Neuron (in vitro differentiated cells): Measurements from ENCODE around the gene TUBB4B.

Experiments
- H2AFZ ChIP-seq: one replicate; pipeline ENCODE4 v1.6.1; 2013; ENCODE audit warnings: low read depth, mild to moderate bottlenecking, inconsistent platforms, low read length, moderate library complexity
- H3K27me3 ChIP-seq: one replicate; pipeline ENCODE4 v1.6.1; 2013; ENCODE audit warnings: low read length; ENCODE audit not compliant: insufficient read depth
- H3K36me3 ChIP-seq: one replicate; pipeline ENCODE4 v1.6.1; 2013; ENCODE audit warnings: low read length; ENCODE audit not compliant: insufficient read depth
- H3K4me1 ChIP-seq: one replicate; pipeline ENCODE4 v1.6.1; 2013; ENCODE audit warnings: low read length; ENCODE audit not compliant: insufficient read depth
- H3K4me3 ChIP-seq: 2 replicates; pipeline ENCODE4 v1.5.1; 2013; ENCODE audit warnings: mild to moderate bottlenecking, low read length, moderate library complexity
- H3K9me3 ChIP-seq: one replicate; pipeline ENCODE4 v1.6.1; 2013; ENCODE audit warnings: low read length

The TUBB4B gene

DNA sequence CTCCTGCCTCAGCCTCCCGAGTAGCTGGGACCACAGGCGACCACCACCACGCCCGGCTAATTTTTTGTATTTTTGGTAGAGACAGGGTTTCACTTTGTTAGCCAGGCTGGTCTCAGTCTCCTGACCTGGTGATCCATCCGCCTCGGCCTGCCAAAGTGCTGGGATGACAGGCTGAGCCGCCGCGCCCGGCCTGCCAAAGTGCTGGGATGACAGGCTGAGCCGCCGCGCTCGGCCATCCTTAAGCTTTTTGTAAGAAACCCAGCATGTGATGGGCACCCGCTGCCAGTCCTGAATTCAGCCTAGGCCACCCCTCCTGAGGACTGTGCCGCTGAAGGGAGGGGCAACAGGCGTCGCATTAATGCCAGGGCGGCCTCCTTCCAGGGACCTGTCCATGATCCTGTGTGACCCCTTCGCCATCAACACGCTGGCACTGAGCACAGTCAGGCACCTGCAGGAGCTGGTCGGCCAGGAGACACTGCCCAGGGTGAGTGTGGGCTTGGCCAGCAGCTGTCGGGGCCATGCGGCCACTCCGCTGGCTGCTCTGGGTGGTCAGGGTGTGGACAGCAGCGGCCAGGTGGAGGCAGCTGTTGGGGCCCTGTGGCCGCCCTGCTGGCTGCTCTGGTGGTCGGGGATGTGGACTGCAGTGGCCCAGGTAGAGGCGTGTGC, 24.5 kb downstream of the TUBB4B start:
- H3K4me1 ChIP-seq, result no peaks in the 10 kb centered on the region
- no peak overlapping the region for H3K4me3 ChIP-seq
- no peaks in the 10 kb centered on the region for H3K9me3 ChIP-seq
- no peak overlapping the region for H2AFZ ChIP-seq
- no peaks in the 10 kb centered on the region for H3K27me3 ChIP-seq
- peaks cover 58% of the 10 kb centered on the region for H3K36me3 ChIP-seq

DNA sequence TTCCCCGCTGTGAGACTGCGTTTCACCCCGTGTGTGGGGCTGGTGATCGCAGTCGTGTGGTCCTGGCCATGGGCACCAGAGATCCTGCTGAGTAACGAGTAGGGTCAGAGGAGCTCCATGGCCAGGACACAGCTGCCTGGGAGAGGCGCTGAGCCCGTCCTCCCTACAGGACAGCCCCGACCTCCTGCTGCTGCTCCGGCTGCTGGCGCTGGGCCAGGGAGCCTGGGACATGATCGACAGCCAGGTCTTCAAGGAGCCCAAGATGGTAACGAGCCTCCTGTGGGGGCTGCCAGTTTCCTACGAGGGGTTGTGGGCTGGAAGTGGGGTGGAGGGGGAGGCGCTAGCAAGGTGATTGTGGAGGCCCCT, 25.1 kb downstream of the TUBB4B start:
- Histone ChIP-seq H2AFZ (no peak overlapping the region), H3K4me3 (no peak overlapping the region), H3K36me3 (peaks cover 58% of the 10 kb centered on the region), H3K4me1 (no peaks in the 10 kb centered on the region), H3K27me3 (no peaks in the 10 kb centered on the region), H3K9me3 (no peaks in the 10 kb centered on the region)

DNA sequence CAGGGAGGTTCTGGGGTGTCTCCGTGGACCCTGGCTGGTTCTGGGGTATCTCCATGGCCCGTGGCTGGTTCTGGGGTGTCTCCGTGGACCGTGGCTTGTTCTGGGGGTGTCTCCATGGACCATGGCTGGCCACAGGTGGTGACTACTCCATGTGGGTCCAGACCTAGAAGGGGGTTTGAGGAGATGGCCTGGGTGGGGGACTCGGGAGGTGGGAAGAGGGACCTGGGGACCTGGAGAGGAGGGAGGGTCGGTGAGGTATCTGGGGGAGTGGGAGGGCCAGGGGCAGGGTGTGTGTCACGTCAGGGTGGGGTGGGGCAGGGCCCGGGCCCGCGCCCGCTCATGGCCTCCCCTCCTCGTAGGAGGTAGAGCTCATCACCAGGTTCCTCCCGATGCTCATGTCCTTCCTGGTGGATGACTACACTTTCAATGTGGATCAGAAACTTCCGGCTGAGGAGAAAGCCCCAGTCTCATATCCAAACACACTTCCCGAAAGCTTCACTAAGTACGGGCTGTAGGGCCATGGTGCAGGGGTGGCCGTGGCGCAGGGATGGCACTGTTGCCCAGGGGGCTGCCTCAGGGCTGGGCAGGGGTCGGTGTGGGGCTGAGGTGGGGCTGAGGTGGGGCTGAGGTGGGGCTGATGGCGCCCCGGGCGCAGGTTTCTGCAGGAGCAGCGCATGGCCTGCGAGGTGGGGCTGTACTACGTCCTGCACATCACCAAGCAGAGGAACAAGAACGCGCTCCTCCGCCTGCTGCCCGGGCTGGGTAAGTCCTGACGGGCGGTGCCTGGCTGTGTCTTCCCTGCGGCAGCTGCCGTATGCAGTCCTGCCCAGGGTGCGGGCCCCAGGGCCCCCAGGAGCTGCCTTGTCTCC, 25.7 kb downstream of the TUBB4B start:
- H3K4me1 ChIP-seq, result no peaks in the 10 kb centered on the region
- H3K9me3 ChIP-seq, result no peaks in the 10 kb centered on the region
- no peak overlapping the region for H3K4me3 ChIP-seq
- peaks cover 59% of the 10 kb centered on the region for H3K36me3 ChIP-seq
- H3K27me3 ChIP-seq, result no peaks in the 10 kb centered on the region
- no peak overlapping the region for H2AFZ ChIP-seq

- Histone ChIP-seq H3K4me1 (no peaks in the 10 kb centered on the region), H3K4me3 (no peak overlapping the region), H2AFZ (no peak overlapping the region), H3K36me3 (peaks cover 68% of the 10 kb centered on the region), H3K9me3 (no peaks in the 10 kb centered on the region), H3K27me3 (no peaks in the 10 kb centered on the region)
Observed at GRCh38 chr9:137267933-137268355, 26.9 kb downstream of the TUBB4B start.

- Histone ChIP-seq H3K27me3 (no peaks in the 10 kb centered on the region), H3K4me1 (no peaks in the 10 kb centered on the region), H3K36me3 (peaks cover 69% of the 10 kb centered on the region)
Observed at GRCh38 chr9:137268538-137269201, 27.6 kb downstream of the TUBB4B start.

GRCh38 chr9:137269231-137269772, 28.2 kb downstream of the TUBB4B start:
- Histone ChIP-seq H3K36me3 (peaks cover 70% of the 10 kb centered on the region), H3K9me3 (no peaks in the 10 kb centered on the region), H3K4me3 (no peak overlapping the region), H2AFZ (no peak overlapping the region), H3K4me1 (no peaks in the 10 kb centered on the region), H3K27me3 (no peaks in the 10 kb centered on the region)

More at GRCh38 chr9:137268538-137269201, 27.6 kb downstream of the TUBB4B start:
- H2AFZ ChIP-seq, result no peak overlapping the region
- no peaks in the 10 kb centered on the region for H3K9me3 ChIP-seq
- no peak overlapping the region for H3K4me3 ChIP-seq

GRCh38 chr9:137270929-137271695, 30.0 kb downstream of the TUBB4B start:
- H2AFZ ChIP-seq, result no peak overlapping the region
- no peaks in the 10 kb centered on the region for H3K9me3 ChIP-seq
- H3K36me3 ChIP-seq, result peaks cover 62% of the 10 kb centered on the region
- no peaks in the 10 kb centered on the region for H3K4me1 ChIP-seq
- no peaks in the 10 kb centered on the region for H3K27me3 ChIP-seq
- no peak overlapping the region for H3K4me3 ChIP-seq

DNA sequence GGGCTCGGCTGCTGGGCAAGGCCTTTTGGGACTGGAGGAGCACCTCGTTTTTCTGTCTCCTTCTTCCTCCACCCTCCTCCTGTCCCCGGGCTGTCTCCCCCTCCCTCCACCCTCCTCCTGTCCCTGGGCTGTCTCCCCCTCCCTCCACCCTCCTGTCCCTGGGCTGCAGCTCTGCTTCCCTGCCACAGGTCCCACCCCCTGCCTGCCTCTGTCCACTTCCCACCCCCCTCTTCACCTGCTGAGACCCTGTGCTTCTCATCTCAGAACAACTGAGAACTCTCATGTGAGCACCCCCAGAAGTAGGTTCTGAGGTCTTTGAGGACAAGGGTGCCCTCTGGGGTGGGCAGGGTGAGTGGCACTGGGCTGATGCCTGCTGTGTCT, 30.6 kb downstream of the TUBB4B start:
- Histone ChIP-seq H3K9me3 (no peaks in the 10 kb centered on the region), H3K4me1 (no peaks in the 10 kb centered on the region), H3K36me3 (peaks cover 56% of the 10 kb centered on the region), H2AFZ (no peak overlapping the region), H3K4me3 (no peak overlapping the region), H3K27me3 (no peaks in the 10 kb centered on the region)

DNA sequence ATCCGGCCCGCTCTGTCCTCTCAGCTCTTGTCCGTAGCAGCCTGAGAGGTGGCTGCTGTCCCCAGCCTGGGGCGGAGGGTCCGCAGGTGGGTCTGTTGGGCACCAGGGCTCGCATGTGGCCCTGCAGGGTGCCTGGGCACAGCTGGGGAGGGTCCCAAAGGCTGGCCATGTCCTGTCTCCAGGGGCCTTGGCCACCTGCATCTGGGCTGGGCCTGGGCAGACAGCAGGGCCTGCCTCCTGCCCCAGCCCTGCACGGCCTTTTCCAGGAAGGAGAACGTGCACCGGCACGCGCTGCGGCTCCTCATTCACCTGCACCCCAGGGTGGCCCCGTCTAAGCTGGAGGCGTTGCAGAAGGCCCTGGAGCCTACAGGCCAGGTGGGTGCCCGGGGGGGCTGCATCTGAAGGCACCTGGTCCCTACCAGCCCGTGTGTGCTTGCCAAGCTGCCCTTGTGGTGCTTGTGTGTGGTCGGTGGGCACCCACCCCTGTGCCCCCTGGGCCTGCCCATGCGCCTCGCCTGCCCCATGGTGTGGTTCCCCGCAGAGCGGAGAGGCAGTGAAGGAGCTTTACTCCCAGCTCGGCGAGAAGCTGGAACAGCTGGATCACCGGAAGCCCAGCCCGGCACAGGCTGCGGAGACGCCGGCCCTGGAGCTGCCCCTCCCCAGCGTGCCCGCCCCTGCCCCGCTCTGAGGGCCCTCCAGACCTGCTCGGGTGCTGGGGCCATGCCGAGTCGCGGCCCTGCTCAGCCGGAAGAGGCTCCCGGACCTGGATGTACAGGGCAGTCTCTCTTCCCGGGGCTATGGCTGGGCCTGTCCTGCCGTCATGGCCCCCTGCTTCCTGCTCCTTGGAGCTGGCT, 31.4 kb downstream of the TUBB4B start:
- H3K4me1 ChIP-seq, result no peaks in the 10 kb centered on the region
- H2AFZ ChIP-seq, result no peak overlapping the region
- H3K4me3 ChIP-seq, result no peak overlapping the region
- no peaks in the 10 kb centered on the region for H3K9me3 ChIP-seq
- H3K27me3 ChIP-seq, result no peaks in the 10 kb centered on the region
- peaks cover 48% of the 10 kb centered on the region for H3K36me3 ChIP-seq

GRCh38 chr9:137273095-137273490, 32.0 kb downstream of the TUBB4B start:
- Histone ChIP-seq H3K36me3 (peaks cover 42% of the 10 kb centered on the region), H3K9me3 (no peaks in the 10 kb centered on the region)

GRCh38 chr9:137273611-137274320, 32.7 kb downstream of the TUBB4B start:
- Histone ChIP-seq H3K4me3 (no peak overlapping the region), H3K27me3 (no peaks in the 10 kb centered on the region), H2AFZ (no peak overlapping the region), H3K4me1 (no peaks in the 10 kb centered on the region), H3K9me3 (peaks cover under 1% of the 10 kb centered on the region), H3K36me3 (peaks cover 38% of the 10 kb centered on the region)

More at GRCh38 chr9:137273095-137273490, 32.0 kb downstream of the TUBB4B start:
- Histone ChIP-seq H3K27me3 (no peaks in the 10 kb centered on the region), H3K4me3 (no peak overlapping the region), H2AFZ (no peak overlapping the region), H3K4me1 (no peaks in the 10 kb centered on the region)
